Right cardiac atrium (tissue), 5 donors: ENCODE measurements around the gene CERS3. TPM values are rescaled to one million over a fixed set of nuclear protein-coding genes. Genes with fewer than 3 reads are reported as not detected.

Source experiments
- ATAC-seq, 2 donors: fragments of 200-7000 bp; cut with Tn5 transposase; one replicate each; pipeline versions ENCODE4 v1.8.0 to v1.9.1; 2020; ENCODE audit warnings: moderate library complexity in 2 of 2, mild to moderate bottlenecking in 1 of 2
- DNase-seq, 3 donors: peaks; one replicate each; pipeline ENCODE4 v3.0.0-alpha.2; 2020
- H3K27ac ChIP-seq: one replicate; pipeline ENCODE4 v1.5.1; 2013; ENCODE audit warnings: mild to moderate bottlenecking, low read length, control low read depth, moderate library complexity
- H3K27me3 ChIP-seq: one replicate; pipeline ENCODE4 v1.6.1; 2013; ENCODE audit not compliant: control insufficient read depth, insufficient read depth
- H3K4me1 ChIP-seq: one replicate; pipeline ENCODE4 v1.6.1; 2013; ENCODE audit warnings: low read length; ENCODE audit not compliant: control insufficient read depth, insufficient read depth
- H3K4me3 ChIP-seq: one replicate; pipeline ENCODE4 v1.5.1; 2013; ENCODE audit warnings: low read length, control low read depth
- H3K9me3 ChIP-seq: one replicate; pipeline ENCODE4 v1.6.1; 2013; ENCODE audit warnings: low read length; ENCODE audit not compliant: control insufficient read depth
- WGBS: extraction: QIAGEN DNeasy Blood & Tissue Kit; methylation state at CpG from one replicate; pipeline ENCODE4 v1.1.7; 2013; 5-methylcytosine and 5-hydroxymethylcytosine counted together
- intact Hi-C, 4 donors: fragments of 100-400 bp; cut with DNase I; formaldehyde crosslinking; loops; one replicate each; pipeline versions ENCODE4 v1.11.0 to v1.14.0; 2022 to 2023
- polyA plus RNA-seq: library from polyadenylated mRNA; stranded (reverse); fragments of 200-250 nt; gene quantifications from one replicate; pipeline ENCODE4 v1.2.3, GENCODE V29; 2013
- total RNA-seq, 4 donors: library from RNA; stranded (reverse); fragmentation: NEBNext Ultra II Directional; extraction: Animal tissue kit (Norgen Biotek cat#: 25700); gene quantifications; one replicate each; pipeline ENCODE4 v1.2.1, GENCODE V29; 2021
- donor health status: healthy with polysubstance abuse.
- donor health status: DM: no; HTN: yes; CAD: no.
- donor health status: DM: no; HTN: no; CAD: no.
- donor health status: DM: no; HTN: yes; CAD: no; lungs with severe emphysema.
- donor health status: DM: yes; HTN: yes; CAD: no.

Gene CERS3
- total and polyA plus RNA-seq, 5 donors = 0.02 to 0.48 (median 0.23) TPM; not detected in 1

GRCh38 chr15:100559330-100559729 is 30.6 kb upstream of the CERS3 start:
- ATAC-seq (peak; percentile 58 to 64), DNase-seq (peak in 1 of 3 donors; percentile 41)
- Histone ChIP-seq H3K27me3 (no peaks in the 10 kb centered on the region), H3K4me1 (no peaks in the 10 kb centered on the region), H3K4me3 (no peak overlapping the region), H3K9me3 (no peaks in the 10 kb centered on the region), H3K27ac (no peak overlapping the region)
- intact Hi-C loops = no loop called here
- 72% methylated on average over 2 of the region's 2 CpGs for WGBS

- ATAC-seq = peak; percentile 11 to 43
These were observed 30.1 kb upstream of the CERS3 start for GRCh38 chr15:100558771-100559254.

GRCh38 chr15:100553468-100553867 is 24.7 kb upstream of the CERS3 start:
- Histone ChIP-seq H3K4me1 (no peaks in the 10 kb centered on the region), H3K27me3 (no peaks in the 10 kb centered on the region), H3K9me3 (no peaks in the 10 kb centered on the region), H3K4me3 (no peak overlapping the region), H3K27ac (no peak overlapping the region)
- DNase-seq (no peak), ATAC-seq (no peak)
- intact Hi-C loops = no loop called here
- WGBS = 93% methylated on average over 16 of the region's 16 CpGs

More at GRCh38 chr15:100558771-100559254, 30.1 kb upstream of the CERS3 start:
- H3K4me1 ChIP-seq = no peaks in the 10 kb centered on the region
- intact Hi-C loops = no loop called here
- H3K27ac ChIP-seq = no peak overlapping the region
- no peaks in the 10 kb centered on the region for H3K9me3 ChIP-seq
- 95% methylated on average over 50 of the region's 50 CpGs for whole genome bisulfite sequencing
- no peaks in the 10 kb centered on the region for H3K27me3 ChIP-seq
- peak in 2 of 3 donors; percentile 56 to 61 for DNase-seq
- no peak overlapping the region for H3K4me3 ChIP-seq

GRCh38 chr15:100547961-100548360 is 19.2 kb upstream of the CERS3 start:
- ATAC-seq = no peak
- no peak for DNase-seq
- 76% methylated on average over 5 of the region's 5 CpGs for WGBS
- Histone ChIP-seq H3K27ac (no peak overlapping the region), H3K9me3 (no peaks in the 10 kb centered on the region), H3K4me3 (no peak overlapping the region), H3K4me1 (no peaks in the 10 kb centered on the region), H3K27me3 (no peaks in the 10 kb centered on the region)
- intact Hi-C loops = no loop called here

DNA sequence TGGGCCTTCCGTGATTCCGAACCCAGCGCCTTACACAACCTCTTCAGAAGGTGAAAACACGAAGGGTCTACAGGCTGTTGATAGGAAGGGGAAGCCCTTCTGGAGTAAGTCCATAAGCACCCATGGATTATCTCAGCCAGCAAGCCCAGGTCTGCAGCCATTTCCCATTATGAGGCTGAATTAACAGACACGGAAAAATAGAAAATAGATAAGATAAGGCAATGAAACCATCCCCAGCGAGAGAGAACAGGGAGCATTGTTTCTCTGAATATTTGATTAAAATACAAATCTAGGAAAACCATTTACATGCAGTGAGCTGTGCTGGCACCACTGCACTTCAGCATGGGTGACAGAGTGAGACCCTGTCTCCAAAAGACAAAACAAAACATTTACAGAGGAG is 16.2 kb upstream of the CERS3 start:
- H3K4me1 ChIP-seq = no peaks in the 10 kb centered on the region

GRCh38 chr15:100544338-100544841 is 15.6 kb upstream of the CERS3 start:
- no peaks in the 10 kb centered on the region for H3K4me1 ChIP-seq
- WGBS = 61% methylated on average over 57 of the region's 57 CpGs
- H3K27ac ChIP-seq = no peak overlapping the region
- intact Hi-C loops = no loop called here
- no peaks in the 10 kb centered on the region for H3K9me3 ChIP-seq
- no peak overlapping the region for H3K4me3 ChIP-seq
- H3K27me3 ChIP-seq = no peaks in the 10 kb centered on the region
- peak in 1 of 2 donors; percentile 40 for ATAC-seq
- DNase-seq = no peak

More for the DNA sequence above, 16.2 kb upstream of the CERS3 start:
- intact Hi-C loops = no loop called here
- Histone ChIP-seq H3K9me3 (no peaks in the 10 kb centered on the region), H3K27me3 (no peaks in the 10 kb centered on the region), H3K4me3 (no peak overlapping the region), H3K27ac (no peak overlapping the region)
- WGBS = 48% methylated on average over 6 of the region's 6 CpGs
- no peak for ATAC-seq
- DNase-seq = no peak

GRCh38 chr15:100542290-100542689 is 13.5 kb upstream of the CERS3 start:
- intact Hi-C loops = no loop called here
- no peaks in the 10 kb centered on the region for H3K27me3 ChIP-seq

GRCh38 chr15:100537331-100537730 is 8.6 kb upstream of the CERS3 start:
- Histone ChIP-seq H3K27me3 (no peaks in the 10 kb centered on the region), H3K9me3 (no peaks in the 10 kb centered on the region), H3K4me1 (no peaks in the 10 kb centered on the region), H3K27ac (no peak overlapping the region), H3K4me3 (no peak overlapping the region)
- no peak for DNase-seq
- no peak for ATAC-seq
- 55% methylated on average over 2 of the region's 2 CpGs for WGBS
- intact Hi-C loops = no loop called here

More at GRCh38 chr15:100542290-100542689, 13.5 kb upstream of the CERS3 start:
- DNase-seq (no peak), ATAC-seq (no peak)
- no peaks in the 10 kb centered on the region for H3K9me3 ChIP-seq
- WGBS = 89% methylated on average over 6 of the region's 6 CpGs
- no peak overlapping the region for H3K4me3 ChIP-seq
- H3K27ac ChIP-seq = no peak overlapping the region
- no peaks in the 10 kb centered on the region for H3K4me1 ChIP-seq

GRCh38 chr15:100536733-100537132 is 8.0 kb upstream of the CERS3 start:
- intact Hi-C loops = no loop called here
- no peak overlapping the region for H3K27ac ChIP-seq

DNA sequence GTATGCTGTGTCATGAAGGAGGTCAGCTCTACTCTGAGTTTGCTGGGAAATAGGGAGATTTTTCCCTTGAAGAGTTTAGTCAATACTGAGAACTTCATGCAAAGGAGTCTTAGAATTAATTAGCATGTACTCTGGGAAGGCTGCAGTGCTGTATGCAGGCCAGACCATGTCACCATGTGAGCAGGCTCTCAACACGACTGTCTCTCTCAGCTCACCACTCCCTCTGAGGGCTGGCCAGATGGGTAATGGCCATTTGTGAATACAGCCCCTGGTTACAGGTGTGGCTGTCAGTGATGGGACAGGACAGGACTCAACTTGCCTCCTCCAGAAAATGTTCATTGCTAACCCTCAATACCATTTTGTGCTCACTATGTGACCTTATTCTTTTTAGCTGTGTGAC is 5.1 kb upstream of the CERS3 start:
- ATAC-seq (no peak), DNase-seq (no peak)
- Histone ChIP-seq H3K9me3 (no peaks in the 10 kb centered on the region), H3K27me3 (no peaks in the 10 kb centered on the region), H3K4me1 (no peaks in the 10 kb centered on the region), H3K27ac (no peak overlapping the region), H3K4me3 (no peak overlapping the region)
- WGBS = 43% methylated on average over 1 of the region's 1 CpG
- intact Hi-C loops = no loop called here

More at GRCh38 chr15:100536733-100537132, 8.0 kb upstream of the CERS3 start:
- H3K9me3 ChIP-seq = no peaks in the 10 kb centered on the region
- no peaks in the 10 kb centered on the region for H3K27me3 ChIP-seq
- ATAC-seq = no peak
- no peaks in the 10 kb centered on the region for H3K4me1 ChIP-seq
- DNase-seq = no peak
- H3K4me3 ChIP-seq = no peak overlapping the region

- ATAC-seq = peak in 1 of 2 donors; percentile 36
- DNase-seq = peak in 1 of 3 donors; percentile 53
- Histone ChIP-seq H3K27me3 (no peaks in the 10 kb centered on the region), H3K9me3 (no peaks in the 10 kb centered on the region), H3K27ac (no peak overlapping the region), H3K4me1 (no peaks in the 10 kb centered on the region), H3K4me3 (no peak overlapping the region)
- WGBS = 63% methylated on average over 11 of the region's 11 CpGs
- intact Hi-C loops = no loop called here
These were observed 3.1 kb upstream of the CERS3 start for GRCh38 chr15:100531823-100532327.

- Histone ChIP-seq H3K27me3 (no peaks in the 10 kb centered on the region), H3K9me3 (no peaks in the 10 kb centered on the region), H3K4me3 (no peak overlapping the region), H3K4me1 (no peaks in the 10 kb centered on the region), H3K27ac (no peak overlapping the region)
- no peak for ATAC-seq
- WGBS = 80% methylated on average over 4 of the region's 4 CpGs
- no peak for DNase-seq
- intact Hi-C loops = no loop called here
These were observed 2.5 kb upstream of the CERS3 start for GRCh38 chr15:100531204-100531603.
